Right kidney (tissue), 1 donor: Measurements from ENCODE around the gene KLHL8.
"Not testable (repeated sequence)": the region's sequence is repeated elsewhere in the genome, so short reads cannot be mapped to it uniquely, and the experiment has no call there.

Experiments
- DNase-seq: peaks from one replicate; pipeline ENCODE4 v3.0.0-alpha.2; 2016

Gene KLHL8

DNA sequence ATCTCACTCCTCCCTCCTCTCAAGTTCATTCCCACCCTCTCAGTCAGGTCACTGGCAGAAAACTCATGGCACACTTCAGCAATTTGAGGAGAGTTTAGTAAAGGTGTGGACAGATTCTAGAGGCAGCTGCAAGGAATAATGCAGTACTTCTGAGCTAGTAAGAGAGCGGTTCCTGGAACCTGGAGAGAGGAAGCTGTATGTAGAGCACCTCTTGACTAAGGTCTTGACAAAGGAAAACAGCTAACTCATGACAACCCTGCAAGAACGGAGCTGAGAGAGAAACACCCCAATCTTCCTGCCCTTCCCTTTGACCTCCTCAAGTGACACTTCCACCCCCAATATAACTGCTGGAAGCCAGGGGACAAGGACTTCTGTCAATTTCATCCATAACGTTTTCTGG is 9.6 kb upstream of the KLHL8 start:
- no peak for DNase-seq

DNA sequence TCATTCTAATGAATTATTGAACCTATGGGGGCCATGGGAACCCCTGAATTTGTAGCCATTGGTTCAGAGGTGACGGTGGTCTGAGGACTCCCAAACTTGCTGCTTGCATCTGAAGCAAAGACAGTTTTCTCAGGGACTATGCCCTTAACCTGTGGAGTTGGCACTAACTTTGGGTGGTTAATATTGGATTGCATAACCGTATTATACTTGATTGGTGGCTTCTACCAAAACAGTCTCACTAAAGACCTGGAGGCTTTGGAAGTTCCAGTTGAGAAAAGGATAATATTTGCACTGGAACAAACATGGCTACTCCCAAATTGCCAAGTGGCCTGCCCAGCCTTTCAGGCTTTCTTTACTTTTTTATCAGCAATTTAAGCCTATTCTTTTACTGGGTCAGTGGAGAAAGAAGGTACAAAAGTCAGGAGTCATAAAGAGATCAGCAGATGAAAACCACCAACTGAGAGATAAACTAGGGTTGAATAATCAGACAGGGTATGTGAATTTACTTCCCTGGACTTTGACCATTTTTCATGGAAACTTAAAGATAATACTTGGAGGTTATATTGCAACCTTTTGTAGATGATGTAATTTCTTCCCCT is 7.9 kb upstream of the KLHL8 start:
- no peak for DNase-seq

DNA sequence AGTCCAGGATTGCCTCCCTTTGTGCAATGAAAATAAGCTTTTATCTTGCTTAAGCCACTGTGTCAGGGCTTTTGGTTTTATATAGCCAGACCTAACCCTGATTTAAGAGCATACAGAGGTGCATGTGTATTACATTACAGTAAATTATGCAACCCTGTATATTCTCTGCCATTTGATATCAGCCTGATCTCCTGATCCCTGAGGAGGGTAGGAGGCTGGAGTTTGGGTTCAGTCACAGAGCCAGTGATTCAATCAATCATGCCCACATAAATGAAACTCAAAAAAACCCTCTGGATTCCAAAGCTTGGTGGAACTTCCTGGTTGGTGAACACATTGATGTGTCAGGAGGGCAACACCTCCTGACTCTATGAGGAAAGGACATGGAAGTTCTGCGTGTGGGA is 7.3 kb upstream of the KLHL8 start:
- no peak for DNase-seq

DNA sequence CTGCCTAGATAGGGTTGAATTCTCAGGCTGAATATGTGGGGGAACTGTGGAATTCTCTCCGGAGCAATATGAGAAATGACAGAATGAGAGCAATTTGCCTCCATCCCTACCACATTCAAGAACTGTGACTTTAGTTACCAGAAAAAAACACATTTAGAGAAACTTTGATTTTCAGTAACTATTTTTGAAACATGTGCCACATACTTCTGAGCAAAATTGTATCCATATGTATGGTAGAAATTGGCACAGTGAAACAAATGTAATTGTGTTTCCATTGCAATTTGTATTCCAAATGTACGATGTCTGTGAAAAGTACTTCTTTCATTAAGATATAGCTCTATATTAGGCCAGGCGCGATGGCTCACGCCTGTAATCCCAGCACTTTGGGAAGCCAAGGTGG is 5.5 kb upstream of the KLHL8 start:
- no peak for DNase-seq

DNA sequence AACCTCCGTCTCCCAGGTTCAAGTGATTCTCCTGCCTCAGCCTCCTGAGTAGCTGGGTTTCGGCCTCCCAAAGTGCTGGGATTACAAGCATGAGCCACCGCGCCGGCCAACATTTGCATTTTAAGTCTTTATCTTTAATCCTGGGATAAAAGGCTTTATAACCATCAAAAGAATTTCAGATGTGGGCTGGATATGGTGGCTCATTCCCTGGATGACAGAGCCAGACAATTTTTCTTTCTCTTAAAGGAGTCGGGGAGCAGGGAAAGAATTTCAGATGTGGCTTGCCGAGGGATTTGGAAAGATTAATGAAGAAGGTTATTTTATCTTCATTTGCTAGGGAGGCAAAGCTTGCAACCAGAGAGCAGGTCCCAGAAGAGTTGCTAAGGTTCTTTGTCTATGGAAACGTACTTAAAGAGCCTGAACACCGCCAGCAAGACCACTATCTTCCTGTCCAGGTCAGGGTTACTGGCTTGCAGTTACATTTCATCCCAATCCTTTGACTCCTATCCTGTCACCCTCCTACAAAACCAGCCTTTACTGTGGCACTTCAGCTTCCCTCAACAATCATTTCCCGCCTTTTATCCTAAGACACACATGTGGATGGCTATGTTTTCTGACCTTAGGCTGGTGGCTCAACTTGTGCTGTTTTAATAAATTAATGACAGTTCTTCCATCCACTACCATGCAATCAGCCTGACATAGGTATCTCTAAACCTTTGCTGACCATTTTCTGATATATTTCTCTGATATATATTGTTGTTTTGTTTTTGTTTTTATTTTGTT is 3.9 kb upstream of the KLHL8 start:
- DNase-seq = no peak

DNA sequence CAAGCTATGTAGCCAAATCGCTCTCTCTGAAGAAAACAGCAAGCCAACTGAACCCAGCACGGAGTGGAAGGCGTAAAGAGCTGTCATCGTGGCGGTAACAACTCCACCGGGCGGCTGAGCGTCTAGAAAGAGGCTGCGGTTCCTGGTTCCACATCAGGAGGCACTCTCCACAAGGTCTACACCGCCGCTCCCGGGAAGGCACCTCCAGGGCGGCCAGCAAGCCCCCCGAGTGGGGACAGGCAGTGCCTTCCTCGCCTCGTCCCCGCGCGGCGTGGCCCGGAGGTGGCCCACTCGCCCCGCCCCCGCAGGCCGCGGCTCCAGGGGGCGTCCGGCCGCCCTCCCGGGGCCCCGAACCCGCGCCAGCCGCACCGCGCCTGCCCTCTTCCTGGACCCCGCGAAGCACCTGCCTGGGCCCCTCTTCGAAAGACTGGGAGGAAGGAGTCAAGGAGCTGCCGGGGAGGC is 755 bp downstream of the KLHL8 start:
- no peak for DNase-seq

DNA sequence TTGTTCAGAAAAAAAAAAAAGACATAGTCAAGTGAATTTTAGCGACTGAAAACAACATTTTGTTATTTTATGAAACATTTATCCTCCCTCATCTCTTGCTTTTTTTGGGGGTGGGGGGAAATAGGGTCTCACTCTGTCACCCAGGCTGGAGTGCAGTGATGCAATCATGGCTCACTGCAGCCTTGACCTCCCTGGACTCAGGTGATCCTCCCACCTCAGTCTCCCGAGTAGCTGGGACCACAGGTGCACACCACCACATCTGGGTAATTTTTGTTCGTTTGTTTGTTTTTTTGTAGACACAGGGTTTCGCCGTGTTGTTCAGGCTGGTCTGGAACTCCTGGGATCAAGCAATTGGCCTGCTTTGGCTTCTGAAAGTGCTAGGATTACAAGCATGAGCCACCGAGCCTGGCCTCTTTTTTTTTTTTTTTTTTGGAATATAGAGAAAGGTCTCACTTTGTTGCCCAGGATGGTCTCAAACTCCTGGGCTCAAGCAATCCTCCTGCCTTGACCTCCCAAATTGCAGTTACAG is 3.1 kb downstream of the KLHL8 start:
- DNase-seq = not testable (repeated sequence)

DNA sequence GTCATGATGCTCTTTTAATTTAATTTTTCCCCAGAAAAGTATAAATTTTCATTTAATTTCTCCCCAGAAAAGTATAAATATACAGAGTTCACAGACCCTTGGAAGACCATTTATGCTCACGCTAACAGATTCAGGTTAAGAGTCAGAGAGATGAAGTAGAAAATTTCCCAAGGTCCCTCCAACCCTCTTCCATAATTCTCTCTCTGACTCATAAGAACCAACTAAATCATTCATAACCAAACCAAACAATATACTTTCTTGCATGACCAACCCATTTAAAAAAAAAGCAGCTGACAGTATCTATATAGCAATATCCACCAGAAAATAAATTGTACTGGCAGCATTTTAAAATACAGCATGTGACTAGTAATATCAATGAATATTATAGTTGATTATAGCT is 3.9 kb downstream of the KLHL8 start:
- DNase-seq = no peak

DNA sequence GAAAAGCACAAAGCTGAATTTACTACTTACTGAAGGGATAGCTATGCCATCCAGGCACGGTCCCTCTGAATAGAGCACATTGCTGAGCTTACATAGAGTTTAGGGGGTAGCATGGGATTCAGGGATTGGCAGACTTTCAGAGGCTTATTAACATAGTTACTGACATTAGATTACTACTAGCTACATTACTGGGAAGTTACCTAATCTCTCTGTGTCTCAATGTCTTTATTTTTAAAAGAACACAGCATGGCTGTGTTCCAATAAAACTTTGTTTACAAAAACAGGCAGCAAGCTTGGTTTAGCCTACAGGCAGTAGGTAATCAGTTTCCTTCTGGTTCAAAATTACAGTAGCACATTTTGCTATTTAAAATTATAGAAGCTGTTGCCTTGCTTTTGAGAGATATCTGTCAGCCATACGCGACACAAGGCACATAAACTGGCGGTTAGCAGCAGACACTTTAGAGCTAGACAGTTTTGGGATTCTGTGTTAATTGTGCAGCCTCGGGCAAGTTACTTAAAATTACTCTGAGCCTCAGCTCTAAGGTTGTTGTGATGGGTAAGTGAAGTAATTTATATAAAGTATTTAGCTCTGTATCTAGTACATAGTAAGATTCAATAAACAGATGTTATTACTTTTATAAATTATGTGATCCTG is 6.9 kb downstream of the KLHL8 start:
- no peak for DNase-seq

DNA sequence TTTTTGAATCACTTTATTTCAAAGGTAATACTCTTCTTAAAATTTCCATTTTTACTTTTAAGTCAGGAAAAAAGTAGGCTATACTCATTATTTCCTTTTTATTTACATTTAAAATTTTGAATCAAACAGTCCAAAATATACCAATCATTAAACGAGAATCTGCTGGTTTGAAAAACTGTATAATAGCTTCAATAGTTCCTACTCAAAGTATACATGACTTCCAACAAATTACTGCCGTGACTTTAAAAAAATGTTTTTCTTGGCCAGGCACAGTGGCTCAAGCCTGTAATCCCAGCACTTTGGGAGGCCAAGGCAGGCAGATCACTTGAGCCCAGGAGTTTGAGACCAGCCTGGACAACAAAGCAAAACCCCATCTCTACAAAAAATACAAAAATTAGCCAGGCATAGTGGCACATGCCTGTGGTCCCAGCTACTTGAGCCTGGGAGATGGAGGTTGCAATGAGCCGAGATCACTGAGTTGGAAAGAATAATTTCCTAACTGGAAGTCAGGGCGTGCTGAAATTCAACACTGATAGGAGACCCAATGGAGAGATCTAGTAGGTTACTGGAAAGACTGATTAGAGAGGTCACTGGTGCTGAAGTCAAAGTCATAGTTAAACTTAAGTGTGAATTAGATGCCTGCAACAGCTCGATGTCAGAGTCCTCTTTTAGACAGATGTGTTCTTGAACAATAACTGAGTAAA is 9.0 kb downstream of the KLHL8 start:
- DNase-seq = peak; percentile 26

DNA sequence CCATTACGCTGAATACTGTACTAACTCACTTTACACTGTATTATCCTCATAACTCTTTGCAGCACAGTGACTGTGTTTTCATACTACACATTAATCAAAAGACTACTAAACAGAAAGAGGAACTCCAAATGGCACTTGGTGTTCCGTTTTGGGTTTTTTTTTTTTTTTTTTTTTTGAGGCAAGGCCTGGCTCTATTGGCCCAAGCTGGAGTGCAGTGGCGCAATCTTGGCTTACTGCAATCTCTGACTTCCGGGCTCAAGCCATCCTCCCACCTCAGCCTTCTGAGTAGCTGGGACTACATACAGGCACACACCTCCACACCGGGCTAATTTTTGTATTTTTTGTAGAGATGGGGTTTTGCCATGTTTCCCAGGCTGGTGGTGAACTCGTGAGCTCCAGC is 10.7 kb downstream of the KLHL8 start:
- DNase-seq = no peak

DNA sequence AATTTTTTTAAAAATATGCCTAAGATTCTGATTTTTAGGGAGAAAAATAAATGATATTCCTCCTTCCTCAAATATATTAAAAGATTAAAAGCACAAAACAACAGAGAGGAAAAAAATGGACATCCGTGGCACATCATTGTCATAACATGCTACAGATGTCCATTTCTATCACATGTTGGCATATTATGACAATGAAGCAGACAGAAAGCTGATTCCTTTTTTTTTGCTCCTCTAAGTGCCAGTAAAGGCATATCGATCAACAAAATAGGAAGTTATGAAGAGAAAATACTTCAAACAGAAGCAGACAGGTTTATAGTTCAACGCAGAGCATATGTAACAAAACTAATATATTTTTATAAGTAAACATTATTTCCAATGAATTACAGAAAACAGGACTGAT is 11.2 kb downstream of the KLHL8 start:
- DNase-seq = no peak

DNA sequence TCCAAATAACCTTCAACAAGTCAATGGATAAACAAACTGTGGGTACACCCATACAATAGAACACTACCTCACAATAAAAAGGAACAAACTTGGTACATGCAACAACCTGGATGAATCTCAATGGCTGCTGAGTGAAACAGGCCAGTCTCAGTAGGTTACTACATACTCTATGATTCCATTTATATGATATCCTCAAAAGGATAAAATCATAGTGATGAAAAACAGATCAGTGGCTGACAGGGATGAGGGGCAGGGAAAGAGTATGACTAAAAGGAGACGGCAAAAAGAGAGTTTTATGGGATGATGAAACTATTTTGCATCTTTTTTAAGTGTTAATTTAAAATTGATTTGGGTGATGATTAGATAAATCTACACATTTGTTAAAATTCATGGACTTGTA is 15.9 kb downstream of the KLHL8 start:
- no peak for DNase-seq

DNA sequence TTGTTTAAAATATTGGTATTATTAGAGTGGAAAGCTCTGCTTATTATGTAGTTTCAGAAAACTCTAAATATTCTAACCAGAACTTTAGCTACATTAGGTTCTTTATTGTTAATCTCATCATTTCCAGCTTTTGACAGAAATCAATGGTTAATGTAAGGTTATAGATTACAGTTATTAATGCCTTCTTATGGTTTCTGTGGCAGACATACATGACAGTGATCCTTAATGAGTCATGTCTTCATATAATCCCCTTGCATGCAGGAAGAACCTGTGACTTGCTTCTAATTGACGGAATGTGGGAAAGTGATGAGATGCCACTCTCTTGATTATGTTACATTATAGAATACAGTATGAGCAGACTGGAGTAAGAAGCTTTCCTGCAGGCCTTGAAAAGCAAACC is 23.5 kb downstream of the KLHL8 start:
- no peak for DNase-seq

DNA sequence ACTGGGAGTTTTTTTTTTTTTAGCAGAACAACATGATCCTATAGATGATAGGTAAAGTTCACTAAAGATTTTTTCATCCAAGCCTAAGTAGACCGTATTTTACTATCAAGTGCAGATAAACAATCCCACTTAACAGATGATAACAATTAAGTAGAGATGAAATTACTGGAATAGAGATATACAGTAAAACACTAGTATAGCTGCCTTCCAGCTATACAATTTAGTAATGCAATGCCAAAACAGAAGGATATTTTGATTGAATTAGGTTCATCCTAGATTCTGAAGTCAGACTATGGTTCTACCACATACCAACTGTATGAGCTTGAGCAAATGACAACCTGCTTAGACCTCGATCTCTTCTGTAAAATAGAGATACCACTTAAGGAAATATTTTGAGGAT is 24.3 kb downstream of the KLHL8 start:
- DNase-seq = no peak

DNA sequence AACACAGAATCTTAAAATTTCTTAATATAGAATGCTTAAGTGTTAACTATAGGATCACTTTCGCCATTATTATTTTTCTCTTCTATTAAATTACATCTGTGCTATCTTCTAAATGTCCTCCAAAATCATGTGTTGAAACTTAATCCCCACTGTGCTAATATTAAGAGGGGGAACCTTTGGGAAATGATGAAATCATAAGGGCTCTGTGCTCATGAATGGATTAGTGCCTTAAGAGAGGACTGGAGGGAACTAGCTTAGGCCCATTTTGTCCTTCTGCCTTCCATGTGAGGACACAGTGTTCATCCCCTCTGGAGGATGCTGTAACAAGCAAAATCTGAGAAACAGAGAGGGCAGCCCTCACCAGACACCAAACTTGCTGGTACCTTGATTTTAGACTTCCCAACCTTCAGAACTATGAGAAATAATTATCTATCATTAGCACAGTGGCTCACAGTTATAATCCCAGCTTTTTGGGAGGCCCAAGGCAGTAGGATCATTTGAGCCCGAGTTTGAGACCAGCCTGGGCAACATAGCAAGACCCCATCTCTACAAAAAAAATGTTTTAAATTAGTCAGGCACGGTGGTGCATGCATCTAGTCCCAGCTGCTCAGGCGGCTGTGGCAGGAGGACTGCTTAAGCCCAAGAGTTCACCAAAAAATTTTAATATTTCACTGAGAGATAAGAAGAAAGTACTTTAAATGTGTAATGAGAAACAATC is 26.3 kb downstream of the KLHL8 start:
- no peak for DNase-seq

DNA sequence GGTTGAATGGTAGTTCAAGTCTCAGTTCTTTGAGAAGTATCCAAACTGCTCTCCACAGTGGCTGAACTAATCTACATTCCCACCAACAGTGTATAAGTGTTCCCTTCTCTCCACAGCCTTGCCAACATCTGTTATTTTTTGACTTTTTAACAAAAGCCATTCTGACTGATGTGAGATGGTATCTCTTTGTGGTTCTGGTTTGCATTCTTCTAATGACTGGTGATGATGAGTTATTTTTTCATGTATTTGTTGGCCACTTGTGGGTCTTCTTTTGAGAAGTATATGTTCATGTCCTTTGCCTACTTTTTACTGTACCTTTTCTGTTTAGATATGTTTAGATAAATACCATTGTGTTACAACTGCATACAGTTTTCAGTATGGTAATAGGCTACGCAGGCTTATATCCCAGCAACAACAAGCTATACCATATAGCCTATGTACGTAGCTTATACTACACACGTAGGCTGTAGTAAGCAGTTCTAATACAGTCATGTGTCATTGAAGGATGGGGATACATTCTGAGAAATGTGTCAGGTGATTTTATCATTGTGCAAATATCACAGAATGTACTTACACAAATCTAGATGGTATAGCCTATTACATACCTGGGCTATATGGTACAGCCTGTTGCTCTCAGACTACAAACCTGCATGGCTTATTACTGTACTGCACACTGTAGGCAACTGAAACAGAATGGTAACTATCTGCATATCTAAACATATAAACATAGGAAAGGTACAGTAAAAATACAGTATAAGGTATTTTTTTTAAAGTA is 28.1 kb downstream of the KLHL8 start:
- DNase-seq = no peak

DNA sequence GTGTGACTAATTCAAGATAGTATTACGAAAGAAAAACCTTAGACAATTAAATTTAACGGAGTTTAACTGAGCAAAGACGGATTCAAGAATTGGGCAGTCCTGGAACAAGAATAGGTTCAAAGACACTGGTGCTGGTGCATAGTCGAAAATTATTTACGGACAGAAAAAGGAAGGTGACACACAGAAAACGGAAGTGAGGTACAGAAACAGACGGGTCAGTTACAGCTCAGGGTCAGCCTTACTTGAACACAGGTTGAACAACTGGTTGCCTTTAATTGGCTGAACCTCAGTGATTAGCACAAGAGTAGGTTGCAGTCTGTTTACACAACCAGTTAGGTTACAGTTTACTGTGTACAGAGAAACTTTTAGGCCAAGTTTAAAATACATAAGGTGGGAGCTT is 31.5 kb downstream of the KLHL8 start:
- no peak for DNase-seq

DNA sequence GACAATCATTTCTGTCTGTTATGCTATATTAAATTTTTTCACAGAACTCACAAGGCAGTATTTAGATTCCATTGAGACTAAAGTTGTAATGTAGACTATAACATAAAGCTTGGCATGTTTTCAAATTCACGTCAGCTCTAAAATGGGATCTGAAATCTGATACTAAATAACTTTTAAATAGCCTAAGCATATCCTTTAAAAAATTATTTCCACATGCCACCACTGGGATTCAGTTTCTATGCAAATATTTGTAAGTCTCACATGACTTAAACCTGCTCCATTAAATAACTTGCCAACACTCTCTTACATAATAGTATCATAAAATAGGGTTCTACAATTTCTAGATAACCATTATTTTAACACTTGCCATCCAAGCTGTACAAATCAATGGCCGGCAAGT is 32.4 kb downstream of the KLHL8 start:
- DNase-seq = no peak

DNA sequence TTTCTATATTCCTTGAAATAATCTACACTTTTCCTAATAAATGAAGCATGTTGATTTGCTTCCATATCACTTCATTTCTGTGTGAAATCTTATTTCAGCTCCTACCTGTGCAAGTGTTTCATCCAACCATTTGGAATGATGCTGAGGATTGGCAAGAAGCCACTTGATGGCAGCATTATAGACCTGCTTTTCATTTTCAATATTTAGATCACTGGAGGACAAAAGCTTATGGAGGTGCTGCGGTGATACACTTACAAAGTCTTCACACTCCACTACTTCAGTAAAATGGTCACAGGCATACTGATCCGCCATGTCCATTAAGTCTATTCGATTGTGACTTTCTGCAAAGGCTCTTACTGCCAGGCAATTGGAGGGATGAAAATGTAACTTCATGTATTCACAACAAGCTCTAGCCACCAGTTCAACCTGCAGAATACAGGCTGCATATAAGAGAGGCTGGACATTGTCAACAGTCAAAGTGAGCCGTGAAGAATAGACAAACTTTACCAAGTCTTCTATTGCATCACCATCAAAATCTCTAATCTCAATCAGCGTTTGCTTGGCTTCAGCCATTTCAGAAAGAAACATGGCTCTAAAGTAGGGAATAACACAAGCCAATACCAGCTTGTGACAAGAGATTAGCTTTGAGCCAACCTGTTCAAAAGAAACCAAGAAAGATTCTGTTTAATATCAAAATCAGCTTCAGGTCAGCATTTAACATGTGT is 35.1 kb downstream of the KLHL8 start:
- DNase-seq = no peak

DNA sequence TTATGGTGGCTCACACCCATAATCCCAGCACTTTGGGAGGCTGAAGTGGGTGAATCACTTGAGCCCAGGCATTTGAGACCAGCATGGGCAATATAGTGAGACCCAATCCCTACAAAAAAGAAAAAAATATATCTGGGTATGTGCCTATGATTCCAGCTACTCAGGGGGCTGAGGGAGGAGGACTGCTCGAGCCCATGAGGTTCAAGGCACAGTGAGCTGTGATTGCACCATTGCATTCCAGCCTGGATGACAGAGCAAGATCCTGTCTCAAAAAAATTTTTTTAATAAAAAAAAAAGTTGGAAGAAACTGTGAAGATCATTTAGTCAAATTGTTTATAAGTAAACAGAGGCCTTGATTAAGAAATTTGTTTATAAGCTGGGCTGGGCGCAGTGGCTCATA is 39.7 kb downstream of the KLHL8 start:
- DNase-seq = no peak
